ENCODE results near the gene EPB41. TPM values are rescaled to one million over a fixed set of nuclear protein-coding genes. Genes with fewer than 3 reads are reported as not detected.

The EPB41 gene
- total and polyA plus RNA-seq, 2 of the 8 experiments (the other 6 are each of a cell fraction or from before 2014, with no cell fraction given), result 36.7 to 109 TPM

- Histone ChIP-seq H2BK15ac (ENCODE audit: low read length) (no peak overlapping the region), H3K18ac (ENCODE audit: extremely low read depth, low read length) (no peak overlapping the region), H2BK12ac (ENCODE audit: low read depth, low read length) (no peak overlapping the region), H2BK5ac (ENCODE audit: low read depth, low read length) (no peak overlapping the region), H3K4ac (replicated peaks; ENCODE audit: insufficient read length, low read depth, low read length) (no peak overlapping the region), H3K79me1 (ENCODE audit: low read depth, low read length) (no peaks in the 10 kb centered on the region), H3K4me2 (ENCODE audit: insufficient read depth in 1 of 2, low read depth in 2 of 2, low read length in 2 of 2) (no peak overlapping the region), H3K14ac (ENCODE audit: insufficient read length) (no peak overlapping the region), H3K4me1 (replicated peaks in 1 of 4; ENCODE audit: control insufficient read depth in 3 of 4, insufficient read depth in 4 of 4, low read length in 3 of 4) (no peaks in the 10 kb centered on the region), H3K4me3 (ENCODE audit: extremely low read depth in 1 of 4, insufficient read depth in 2 of 4, low read depth in 3 of 4, low read length in 4 of 4) (no peak overlapping the region), H4K91ac (replicated peaks; ENCODE audit: insufficient read length, low read length) (no peak overlapping the region), H4K20me1 (replicated peaks in 1 of 2; ENCODE audit: control insufficient read depth in 1 of 2, insufficient read depth in 2 of 2, low read length in 2 of 2) (no peaks in the 10 kb centered on the region), H3K27ac (ENCODE audit: low read depth, low read length) (no peak overlapping the region), H3K23me2 (ENCODE audit: low read depth, low read length) (no peaks in the 10 kb centered on the region), H2BK20ac (ENCODE audit: low read length) (no peak overlapping the region), H3K56ac (replicated peaks; ENCODE audit: insufficient read length, low read depth, low read length) (no peak overlapping the region), H4K5ac (ENCODE audit: insufficient read length, low read depth, low read length) (no peak overlapping the region), H4K8ac (ENCODE audit: extremely low read depth, insufficient read depth, low read length) (no peak overlapping the region), H3K9me3 (ENCODE audit: insufficient read depth in 2 of 2, low read depth in 1 of 2, low read length in 1 of 2) (no peaks in the 10 kb centered on the region), H3K27me3 (replicated peaks in 1 of 4; ENCODE audit: control insufficient read depth in 3 of 4, extremely low read depth in 1 of 4, insufficient read depth in 3 of 4, low read length in 3 of 4) (no peaks in the 10 kb centered on the region), H2BK120ac (replicated peaks; ENCODE audit: low read depth, low read length) (no peak overlapping the region), H3K36me3 (ENCODE audit: control insufficient read depth in 2 of 4, insufficient read depth in 4 of 4, low read length in 3 of 4) (peaks cover 0 to 14% (median 3%) of the 10 kb centered on the region in 4 experiments; a peak in 3 of 8 replicates), H3K79me2 (ENCODE audit: control insufficient read depth in 1 of 2, insufficient read depth in 2 of 2, low read length in 2 of 2) (no peaks in the 10 kb centered on the region), H3K23ac (ENCODE audit: insufficient read length) (no peak overlapping the region), H3K9ac (replicated peaks in 1 of 4; ENCODE audit: extremely low read depth in 1 of 4, low read depth in 3 of 4, low read length in 3 of 4) (no peak overlapping the region), H2AK5ac (ENCODE audit: low read depth, low read length) (no peak overlapping the region), H2AFZ (ENCODE audit: low read length) (no peak overlapping the region)
- FAIRE-seq (no peak), DNase-seq (ENCODE audit: low read depth in 1 of 2, low spot score in 2 of 2) (no peak)
- CTCF ChIA-PET (ENCODE audit: partially characterized antibody), result interaction anchor here (0.6 to 3.4 kb wide), 8 partner anchors 9 to 391 kb away, joined by 3 to 14 read pairs (median 4); no protein-coding TSS in a partner anchor
- TF ChIP-seq SAP30 (IDR thresholded peaks at IDR 0.05; ENCODE audit: insufficient read depth, insufficient replicate concordance, low read length) (no peak), SIRT6 (IDR thresholded peaks at IDR 0.05; ENCODE audit: low read length) (no peak), KDM5A (IDR thresholded peaks at IDR 0.05; ENCODE audit: low read length) (no peak), SP4 (IDR thresholded peaks at IDR 0.05; ENCODE audit: low read length) (no peak), EP300 (IDR thresholded peaks at IDR 0.05; ENCODE audit: borderline replicate concordance in 1 of 2, low read depth in 2 of 2, low read length in 2 of 2) (no peak), TAF1 (IDR thresholded peaks at IDR 0.05; ENCODE audit: low read depth, low read length) (no peak), CBX5 (IDR thresholded peaks at IDR 0.05; ENCODE audit: low read depth, low read length) (no peak), POLR2AphosphoS5 (IDR thresholded peaks at IDR 0.05; ENCODE audit: low read depth, low read length) (no peak)
- WGBS, 2 experiments (ENCODE audit: extremely low coverage in 1 of 2, insufficient coverage in 1 of 2, insufficient read length in 1 of 2, insufficient replicate concordance in 2 of 2, low coverage in 1 of 2, low lambda C conversion rate in 2 of 2, missing lambda C conversion rate in 1 of 2), result 92% methylated on average over 6 of the region's 6 CpGs; no CpG with 5 or more reads in 1 of the 2 experiments
- POLR2A ChIA-PET (ENCODE audit: partially characterized antibody), result interaction anchor here (0.6 to 1.7 kb wide), 2 partner anchors 8 to 234 kb away, joined by 3 read pairs; no protein-coding TSS in a partner anchor
These were observed 129.1 kb downstream of the EPB41 start for GRCh38 chr1:29043274-29043965.
